Measurements from ENCODE around the gene COPRS. TPM values are rescaled to one million over a fixed set of nuclear protein-coding genes. Genes with fewer than 3 reads are reported as not detected.
"Not testable (repeated sequence)": the region's sequence is repeated elsewhere in the genome, so short reads cannot be mapped to it uniquely, and the experiment has no call there.

The COPRS gene
- total RNA-seq, 1 donor from 2014 or later, result 33.6 TPM

GRCh38 chr17:31815212-31815730 is 43.8 kb downstream of the COPRS start:
- Mint-ChIP-seq H3K36me3 (ENCODE audit: insufficient read depth) (no peaks in the 10 kb centered on the region), H3K27me3 (no peaks in the 10 kb centered on the region), H3K9me3 (ENCODE audit: low read depth) (peaks cover 5% of the 10 kb centered on the region), H3K27ac (no peak overlapping the region), H3K4me1 (ENCODE audit: low read depth) (no peaks in the 10 kb centered on the region), H3K4me3 (ENCODE audit: low read depth) (no peak overlapping the region)
- no peak for DNase-seq (ENCODE audit: low spot score, unreplicated experiment)
- TF ChIP-seq CTCF (IDR thresholded peaks at IDR 0.05; ENCODE audit: unreplicated experiment), result no peak

- H3K27me3 Mint-ChIP-seq, result no peaks in the 10 kb centered on the region
- no peak overlapping the region for H3K27ac Mint-ChIP-seq
- no peak for DNase-seq (ENCODE audit: low spot score, unreplicated experiment)
- H3K4me3 Mint-ChIP-seq (ENCODE audit: low read depth), result no peak overlapping the region
- H3K4me1 Mint-ChIP-seq (ENCODE audit: low read depth), result peaks cover 8% of the 10 kb centered on the region
- no peaks in the 10 kb centered on the region for H3K36me3 Mint-ChIP-seq (ENCODE audit: insufficient read depth)
- H3K9me3 Mint-ChIP-seq (ENCODE audit: low read depth), result no peaks in the 10 kb centered on the region
- TF ChIP-seq CTCF (IDR thresholded peaks at IDR 0.05; ENCODE audit: unreplicated experiment), result no peak
Observed at GRCh38 chr17:31811101-31811500, 47.9 kb downstream of the COPRS start.

- not testable (repeated sequence) for H3K4me3 Mint-ChIP-seq (ENCODE audit: low read depth); H3K36me3 Mint-ChIP-seq (ENCODE audit: insufficient read depth); H3K27ac Mint-ChIP-seq; H3K9me3 Mint-ChIP-seq (ENCODE audit: low read depth); DNase-seq (ENCODE audit: low spot score, unreplicated experiment); H3K27me3 Mint-ChIP-seq
- peaks cover 11% of the 10 kb centered on the region for H3K4me1 Mint-ChIP-seq (ENCODE audit: low read depth)
Observed at GRCh38 chr17:31809876-31810275, 49.2 kb downstream of the COPRS start.

- H3K36me3 Mint-ChIP-seq (ENCODE audit: insufficient read depth), result no peaks in the 10 kb centered on the region
- no peaks in the 10 kb centered on the region for H3K9me3 Mint-ChIP-seq (ENCODE audit: low read depth)
- no peak for DNase-seq (ENCODE audit: low spot score, unreplicated experiment)
Observed at GRCh38 chr17:31808521-31809050, 50.5 kb downstream of the COPRS start.

GRCh38 chr17:31807846-31808245 is 51.2 kb downstream of the COPRS start:
- TF ChIP-seq CTCF (IDR thresholded peaks at IDR 0.05; ENCODE audit: unreplicated experiment), result no peak
- no peaks in the 10 kb centered on the region for H3K27me3 Mint-ChIP-seq
- peak overlapping the region; percentile 88 for H3K27ac Mint-ChIP-seq
- H3K4me3 Mint-ChIP-seq (ENCODE audit: low read depth), result no peak overlapping the region
- no peak for DNase-seq (ENCODE audit: low spot score, unreplicated experiment)
- H3K4me1 Mint-ChIP-seq (ENCODE audit: low read depth), result peaks cover 20% of the 10 kb centered on the region
- no peaks in the 10 kb centered on the region for H3K36me3 Mint-ChIP-seq (ENCODE audit: insufficient read depth)
- H3K9me3 Mint-ChIP-seq (ENCODE audit: low read depth), result no peaks in the 10 kb centered on the region

More at GRCh38 chr17:31808521-31809050, 50.5 kb downstream of the COPRS start:
- peaks cover 20% of the 10 kb centered on the region for H3K4me1 Mint-ChIP-seq (ENCODE audit: low read depth)
- TF ChIP-seq CTCF (IDR thresholded peaks at IDR 0.05; ENCODE audit: unreplicated experiment), result no peak
- no peak overlapping the region for H3K27ac Mint-ChIP-seq
- no peaks in the 10 kb centered on the region for H3K27me3 Mint-ChIP-seq
- no peak overlapping the region for H3K4me3 Mint-ChIP-seq (ENCODE audit: low read depth)

- H3K36me3 Mint-ChIP-seq (ENCODE audit: insufficient read depth), result no peaks in the 10 kb centered on the region
- no peak for DNase-seq (ENCODE audit: low spot score, unreplicated experiment)
- H3K4me1 Mint-ChIP-seq (ENCODE audit: low read depth), result peaks cover 20% of the 10 kb centered on the region
- no peaks in the 10 kb centered on the region for H3K27me3 Mint-ChIP-seq
- no peak overlapping the region for H3K27ac Mint-ChIP-seq
- no peak for TF ChIP-seq CTCF (IDR thresholded peaks at IDR 0.05; ENCODE audit: unreplicated experiment)
- H3K9me3 Mint-ChIP-seq (ENCODE audit: low read depth), result no peaks in the 10 kb centered on the region
- H3K4me3 Mint-ChIP-seq (ENCODE audit: low read depth), result no peak overlapping the region
Observed at GRCh38 chr17:31806921-31807320, 52.1 kb downstream of the COPRS start.

All from progenitor cell of endocrine pancreas (in vitro differentiated cells).